Activated CD4-positive, alpha-beta T cell treated with anti-CD3 and anti-CD28 coated beads, Interleukin-2, amount 50 U/mL, for 48 hours (primary cell): ENCODE data around the gene COL4A1.

Experiments used
- DNase-seq, 2 experiments: peaks; one replicate each; pipeline ENCODE4 v3.0.0-alpha.2; 2020

The COL4A1 gene

GRCh38 chr13:110271313-110271712 lies 35.6 kb downstream of the COL4A1 start:
- no peak for DNase-seq

- no peak for DNase-seq
These were observed 36.5 kb downstream of the COL4A1 start for GRCh38 chr13:110270507-110270906.

GRCh38 chr13:110269509-110270185 lies 37.3 kb downstream of the COL4A1 start:
- DNase-seq: no peak

GRCh38 chr13:110268576-110269185 lies 38.3 kb downstream of the COL4A1 start:
- no peak for DNase-seq

- no peak for DNase-seq
These were observed 38.9 kb downstream of the COL4A1 start for GRCh38 chr13:110268061-110268460.

DNA sequence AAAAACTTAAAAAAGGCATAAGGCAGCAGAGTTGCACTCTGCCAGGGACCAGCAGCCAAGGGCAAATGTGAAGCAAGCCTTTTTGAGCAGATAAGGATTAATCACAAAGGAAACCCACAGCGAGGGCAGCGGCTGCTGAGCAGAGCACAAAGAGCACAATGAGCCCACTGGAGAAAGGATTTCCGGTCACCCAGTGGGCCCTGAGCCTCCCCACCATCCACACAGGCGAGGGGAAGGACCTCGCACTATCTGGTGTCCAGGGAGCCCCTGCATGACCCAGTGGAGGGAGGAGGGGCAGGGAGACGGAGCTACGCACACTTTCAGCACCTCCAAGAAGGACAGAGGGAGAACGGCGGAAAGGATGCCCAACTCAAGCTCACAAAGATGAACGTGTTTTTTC lies 40.0 kb downstream of the COL4A1 start:
- no peak for DNase-seq

DNA sequence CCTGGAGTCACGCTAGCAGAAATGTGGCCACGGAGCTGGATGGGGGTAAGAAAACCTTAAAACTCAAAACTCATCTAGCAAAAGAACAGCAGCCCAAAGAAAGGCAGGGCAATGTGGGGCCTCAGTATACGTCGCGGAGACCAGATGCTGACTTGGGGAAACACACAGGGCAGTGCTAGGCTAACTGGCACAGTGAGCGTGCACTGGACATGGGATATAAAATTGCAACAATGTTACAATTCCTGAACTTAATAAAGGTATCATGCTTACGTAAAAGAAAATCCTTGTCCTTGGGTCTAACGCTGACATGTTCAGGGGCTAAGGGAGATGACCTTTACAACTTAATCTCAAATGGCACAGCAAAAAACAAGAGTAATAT lies 40.5 kb downstream of the COL4A1 start:
- no peak for DNase-seq

DNA sequence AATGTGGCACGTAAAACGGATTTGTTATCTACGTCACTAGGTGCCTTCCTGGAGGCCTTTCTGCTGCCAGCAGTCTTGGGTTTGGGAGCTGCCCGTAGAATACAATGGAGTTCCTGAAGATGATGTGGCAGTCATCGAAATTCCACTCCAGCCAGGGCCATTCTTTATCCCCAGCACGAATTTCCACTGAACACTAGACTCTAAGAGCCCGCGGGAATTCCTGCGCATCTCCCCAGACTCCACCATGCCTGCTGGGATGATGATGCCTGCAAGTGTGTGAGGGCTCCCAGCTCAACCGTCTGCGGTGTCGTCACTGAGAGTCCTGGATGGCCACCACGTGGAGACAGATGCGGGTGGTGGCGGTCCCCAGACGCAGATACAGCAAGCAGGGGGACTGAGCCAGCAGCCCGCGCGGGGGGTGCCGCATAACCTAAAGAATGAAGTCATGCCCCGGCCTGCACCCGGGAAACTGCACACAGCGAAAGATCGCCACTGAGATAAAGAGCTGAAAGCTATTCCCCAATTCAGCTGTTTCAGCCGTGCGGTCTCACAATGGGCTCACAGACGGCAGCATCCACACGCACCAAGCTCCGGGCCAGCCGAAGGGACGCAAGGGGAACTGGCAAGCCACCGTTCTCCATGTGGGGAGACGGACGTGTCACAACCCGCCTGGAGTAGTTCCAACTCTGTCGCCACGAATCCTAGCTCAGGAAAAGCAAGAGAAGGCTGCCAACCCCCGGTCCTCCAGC lies 41.1 kb downstream of the COL4A1 start:
- no peak for DNase-seq

GRCh38 chr13:110265341-110265681 lies 41.6 kb downstream of the COL4A1 start:
- DNase-seq: no peak

DNA sequence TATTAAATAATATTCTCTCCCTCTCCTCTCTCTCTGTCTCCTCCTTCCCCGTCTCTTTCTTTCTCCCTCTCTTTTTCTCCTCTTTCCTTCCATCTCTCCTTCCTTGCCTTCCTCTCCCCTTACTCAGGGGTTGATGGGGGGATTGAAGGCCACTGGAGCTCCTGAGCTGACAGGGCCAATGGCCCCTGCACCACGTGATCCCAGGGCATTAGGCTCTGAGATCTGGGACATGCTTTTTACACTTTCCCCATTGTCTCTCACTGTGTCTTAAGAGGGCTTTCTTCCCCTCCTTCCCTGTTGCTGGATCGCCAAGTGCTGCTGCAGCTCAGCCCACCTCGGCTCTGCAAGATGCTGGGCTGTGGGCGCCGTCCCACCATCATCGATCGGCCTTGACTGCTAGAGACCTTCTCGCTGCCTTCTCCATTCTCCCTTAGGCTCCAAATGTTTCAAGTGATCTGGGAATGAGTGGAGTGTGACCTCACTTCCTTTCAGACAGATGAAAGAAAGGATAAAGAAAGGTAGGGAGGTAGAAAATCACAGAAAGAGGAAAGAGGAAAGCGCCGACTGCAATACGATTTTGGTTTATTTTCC lies 42.2 kb downstream of the COL4A1 start:
- DNase-seq: no peak

DNA sequence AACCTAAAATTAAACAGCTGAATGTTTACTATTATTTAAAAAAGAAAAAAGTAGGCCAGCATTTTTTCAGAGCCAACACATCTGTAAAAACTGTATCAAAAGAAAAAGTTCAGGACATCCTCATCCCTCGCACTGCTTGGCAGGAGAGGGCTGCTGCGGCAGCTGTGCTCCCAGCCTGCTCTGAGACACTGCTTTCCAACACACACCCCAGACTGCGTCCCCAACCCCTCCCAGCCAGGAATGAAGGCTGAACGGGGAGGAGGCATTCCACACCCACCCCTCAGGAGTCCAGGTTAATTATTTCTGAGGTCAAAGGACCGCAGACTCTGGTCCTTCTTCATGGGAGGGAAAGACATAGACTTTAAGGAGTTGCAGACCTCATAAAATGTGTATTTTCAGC lies 43.1 kb downstream of the COL4A1 start:
- DNase-seq: no peak

GRCh38 chr13:110263404-110263803 lies 43.6 kb downstream of the COL4A1 start:
- DNase-seq: no peak

- DNase-seq: no peak
These were observed 44.3 kb downstream of the COL4A1 start for GRCh38 chr13:110262508-110263291.

DNA sequence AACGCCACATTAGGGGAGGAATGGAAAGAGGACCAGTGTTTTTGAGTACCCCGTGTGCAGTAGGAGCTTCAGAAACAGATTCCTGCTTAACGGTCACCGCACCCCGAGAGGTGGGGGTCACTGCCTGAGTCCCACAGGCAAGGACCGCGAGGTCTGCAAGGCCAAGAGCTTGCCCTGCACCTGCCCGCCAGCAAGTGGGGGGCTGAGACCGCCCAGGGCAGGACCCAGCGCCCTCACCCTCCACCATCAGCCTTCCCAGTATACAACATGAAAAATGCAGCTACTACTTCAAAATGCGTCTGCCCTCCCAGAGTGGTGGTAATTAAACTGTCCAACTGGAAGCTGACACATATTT lies 44.9 kb downstream of the COL4A1 start:
- DNase-seq: no peak

GRCh38 chr13:110261166-110262081 lies 45.5 kb downstream of the COL4A1 start:
- no peak for DNase-seq

GRCh38 chr13:110259651-110260050 lies 47.3 kb downstream of the COL4A1 start:
- DNase-seq: no peak

DNA sequence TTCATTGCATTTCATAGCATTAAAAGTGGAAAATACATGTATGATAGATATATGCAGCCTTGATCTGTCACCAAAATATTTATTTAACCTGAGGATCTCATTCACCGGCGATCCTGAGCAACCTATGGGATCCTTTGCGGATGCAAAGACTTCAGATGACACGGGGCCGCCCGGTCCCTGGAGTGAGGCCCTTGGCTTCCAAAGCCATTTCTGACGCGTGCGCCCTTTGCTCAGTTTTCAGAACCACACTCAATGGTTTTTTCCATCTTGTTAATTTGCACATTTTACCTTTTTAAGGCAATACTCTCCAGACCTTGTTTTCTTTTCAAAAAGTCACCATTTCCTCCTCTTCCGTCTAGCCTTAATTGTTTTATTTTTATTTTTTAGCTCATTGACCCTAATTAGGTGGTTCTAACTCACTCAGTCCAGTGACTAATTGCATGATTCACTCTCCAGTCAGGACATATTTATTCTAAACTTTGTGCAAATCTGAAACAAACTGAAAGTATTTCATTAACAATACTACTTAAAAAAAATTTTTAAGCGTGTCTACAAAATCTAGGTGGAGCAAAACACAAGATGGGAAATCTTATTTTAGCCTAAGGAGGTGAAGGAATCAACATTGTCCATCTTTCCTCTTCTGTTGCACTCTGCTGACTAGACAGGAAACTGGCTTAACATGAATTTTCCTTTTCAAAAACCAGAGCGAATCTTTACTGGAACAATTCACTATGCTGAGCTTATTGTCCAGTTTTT lies 47.9 kb downstream of the COL4A1 start:
- no peak for DNase-seq

- DNase-seq: no peak
These were observed 49.5 kb downstream of the COL4A1 start for GRCh38 chr13:110257408-110257807.

DNA sequence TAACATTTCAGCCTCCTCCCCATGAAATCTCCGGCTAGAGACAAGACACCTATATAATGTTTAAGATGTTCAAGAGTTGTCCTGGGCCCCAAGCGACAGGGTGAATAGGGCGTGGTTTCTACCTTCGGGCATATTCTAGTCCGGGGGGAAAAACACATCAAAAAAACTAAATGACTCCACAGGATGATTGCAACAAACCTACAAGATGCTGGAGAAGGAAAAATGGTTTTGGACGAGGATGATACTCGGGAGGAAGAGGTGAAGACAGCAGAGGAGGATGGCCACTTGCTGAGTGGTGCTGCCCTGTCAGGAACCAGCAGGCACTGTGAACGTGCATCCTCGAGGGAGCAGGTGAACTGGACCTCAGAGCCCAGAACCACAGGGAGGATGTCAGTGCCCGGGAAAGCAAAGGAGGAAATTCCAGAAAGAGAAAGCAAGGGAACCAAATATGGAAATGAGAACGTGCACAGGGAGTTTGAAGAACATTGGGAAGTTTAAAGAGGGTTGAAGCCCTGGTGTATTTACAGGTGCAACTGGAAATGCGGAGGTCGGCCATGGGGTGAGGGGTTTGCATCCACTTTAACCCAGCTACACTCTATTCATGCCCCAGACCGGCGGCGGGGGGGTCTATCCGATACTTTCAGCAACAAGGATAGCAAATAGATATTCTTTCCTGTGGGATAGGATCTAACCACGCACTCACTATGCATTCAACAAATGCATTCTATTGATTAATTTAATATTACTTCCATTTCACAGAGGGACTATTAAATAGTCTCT lies 50.6 kb downstream of the COL4A1 start:
- DNase-seq: no peak

DNA sequence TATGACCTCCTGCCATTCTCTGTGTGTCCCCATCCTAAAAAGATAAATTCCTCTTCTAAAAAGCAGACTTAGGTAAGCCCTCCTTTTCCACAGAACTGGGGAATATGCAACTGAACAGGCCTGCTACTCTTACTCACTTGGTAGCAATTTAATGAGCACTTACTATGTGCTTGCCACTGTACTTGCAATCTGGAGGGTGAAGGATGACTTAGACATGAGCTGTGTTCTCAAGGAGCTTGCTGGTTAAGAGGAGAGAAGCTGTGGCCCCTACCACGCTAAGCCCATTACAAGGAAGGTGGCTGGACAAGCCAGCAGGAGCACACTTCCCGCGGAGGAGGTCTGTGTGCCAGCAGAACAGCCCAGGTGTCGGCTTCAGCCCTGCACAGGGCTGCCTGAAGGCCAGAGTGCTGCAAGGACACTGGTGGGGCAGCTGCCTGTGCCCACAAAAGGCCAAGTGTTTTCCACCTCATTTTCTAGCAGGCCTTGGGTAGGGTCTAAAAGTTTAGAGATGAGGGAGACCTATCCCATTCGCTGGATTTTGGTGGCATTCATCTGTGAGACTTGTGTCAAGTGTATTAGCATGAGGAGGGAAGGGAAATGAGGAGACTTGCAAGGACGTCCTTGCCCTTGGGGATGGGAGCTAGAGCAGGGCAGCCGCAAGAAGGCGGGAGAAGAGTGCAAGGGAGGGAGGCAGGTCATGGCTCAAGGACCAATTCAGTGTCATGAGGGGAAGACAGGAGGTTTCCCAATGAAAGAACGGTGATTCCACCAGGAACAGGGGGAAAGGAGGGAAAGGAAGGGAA lies 52.0 kb downstream of the COL4A1 start:
- no peak for DNase-seq
